ENCODE measurements around the gene REEP2.
"Not testable (repeated sequence)": the region's sequence is repeated elsewhere in the genome, so short reads cannot be mapped to it uniquely, and the experiment has no call there.

The REEP2 gene, protein sequence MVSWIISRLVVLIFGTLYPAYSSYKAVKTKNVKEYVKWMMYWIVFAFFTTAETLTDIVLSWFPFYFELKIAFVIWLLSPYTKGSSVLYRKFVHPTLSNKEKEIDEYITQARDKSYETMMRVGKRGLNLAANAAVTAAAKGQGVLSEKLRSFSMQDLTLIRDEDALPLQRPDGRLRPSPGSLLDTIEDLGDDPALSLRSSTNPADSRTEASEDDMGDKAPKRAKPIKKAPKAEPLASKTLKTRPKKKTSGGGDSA

DNA sequence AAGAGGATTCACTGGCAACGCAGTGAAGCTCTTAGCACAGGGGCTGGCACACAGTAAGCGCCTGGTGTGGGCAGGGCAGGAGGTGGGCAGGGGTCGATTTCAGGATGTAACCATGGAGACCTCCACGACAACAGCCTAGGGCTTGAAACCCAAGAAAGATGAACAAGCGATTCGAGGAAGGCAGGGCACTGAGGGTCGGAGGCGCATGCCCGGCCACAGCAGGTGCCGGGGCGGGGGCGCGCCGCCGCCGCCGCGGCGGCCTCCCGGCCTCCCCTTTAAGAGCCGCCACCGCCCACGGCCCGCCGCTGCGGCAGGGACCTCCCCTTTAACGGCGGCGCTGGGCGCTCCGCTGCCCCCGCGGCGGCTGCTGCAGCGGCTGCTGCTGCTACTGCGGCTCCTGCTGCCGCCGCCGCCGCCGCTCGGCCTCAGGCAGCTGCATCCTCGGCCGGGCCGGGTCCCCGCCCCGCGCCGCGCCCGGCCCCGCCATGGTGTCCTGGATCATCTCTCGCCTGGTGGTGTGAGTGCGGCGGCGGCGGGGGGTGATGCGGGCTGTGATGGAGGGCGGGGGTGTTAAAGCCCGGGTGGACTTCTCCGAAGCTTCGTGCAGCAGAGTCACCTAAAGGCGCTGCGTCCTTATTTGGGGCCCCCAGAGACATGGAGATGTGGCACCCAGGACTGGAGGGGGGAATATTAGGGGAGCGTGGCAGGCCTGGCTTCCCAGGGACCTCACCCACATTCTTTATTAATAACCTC lies at the start of gene REEP2:
Gene REEP2, plus strand, starts transcription at position 334 of the 753 bp plus-strand sequence. Its CDS starts 152 bp downstream, at position 486.
- peak; percentile 57 for DNase-seq

GRCh38 chr5:138389332-138389731 lies 49.5 kb upstream of the REEP2 start:
- no peak for DNase-seq

- not testable (repeated sequence) for DNase-seq
Measured at GRCh38 chr5:138389911-138390310, 48.9 kb upstream of the REEP2 start.

GRCh38 chr5:138391859-138392386 lies 46.9 kb upstream of the REEP2 start:
- no peak for DNase-seq

- DNase-seq = no peak
Measured at GRCh38 chr5:138402640-138403039, 36.2 kb upstream of the REEP2 start.

GRCh38 chr5:138408023-138408422 lies 30.8 kb upstream of the REEP2 start:
- no peak for DNase-seq

DNA sequence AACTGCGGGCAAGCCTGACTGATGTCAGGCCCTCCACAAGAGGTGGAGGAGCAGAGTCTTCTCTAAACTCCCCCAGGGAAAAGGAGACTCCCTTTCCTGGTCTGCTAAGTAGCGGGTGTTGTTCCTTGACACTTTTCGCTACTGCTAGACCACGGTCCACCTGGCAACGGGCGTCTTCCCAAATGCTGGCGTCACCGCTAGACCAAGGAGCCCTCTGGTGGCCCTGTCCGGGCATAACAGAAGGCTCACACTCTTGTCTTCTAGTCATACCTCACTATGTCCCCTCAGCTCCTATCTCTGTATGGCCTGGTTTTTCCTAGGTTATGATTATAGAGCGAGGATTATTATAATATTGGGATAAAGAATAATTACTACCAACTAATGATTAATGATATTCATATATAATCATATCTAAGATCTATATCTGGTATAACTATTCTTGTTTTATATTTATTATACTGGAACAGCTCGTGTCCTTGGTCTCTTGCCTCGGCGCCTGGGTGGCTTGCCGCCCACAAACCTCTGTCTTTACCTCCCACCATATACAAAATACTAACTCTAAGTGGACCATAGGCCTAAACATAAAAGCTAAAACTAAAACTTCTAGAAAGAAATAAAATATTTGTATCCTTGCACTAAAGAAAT lies 27.7 kb upstream of the REEP2 start:
- DNase-seq = peak; percentile 20

DNA sequence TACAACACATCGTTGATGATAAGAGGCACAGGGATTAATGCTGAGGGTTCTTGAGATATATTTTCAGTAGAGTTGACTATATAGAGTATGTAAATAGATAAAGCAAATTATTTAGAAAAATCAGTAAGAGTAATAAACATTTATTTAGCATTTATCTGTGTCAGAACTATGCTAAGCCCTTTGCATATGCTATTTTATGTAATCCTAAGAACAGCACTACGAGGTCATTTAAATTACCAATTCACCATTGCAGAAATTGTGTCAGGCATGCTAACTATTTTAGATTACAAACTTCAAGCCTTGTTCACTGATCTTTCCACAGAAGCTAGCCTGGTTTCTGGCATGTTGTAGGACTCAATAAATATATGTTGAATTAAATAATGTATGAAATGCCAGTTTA lies 20.4 kb upstream of the REEP2 start:
- no peak for DNase-seq

DNA sequence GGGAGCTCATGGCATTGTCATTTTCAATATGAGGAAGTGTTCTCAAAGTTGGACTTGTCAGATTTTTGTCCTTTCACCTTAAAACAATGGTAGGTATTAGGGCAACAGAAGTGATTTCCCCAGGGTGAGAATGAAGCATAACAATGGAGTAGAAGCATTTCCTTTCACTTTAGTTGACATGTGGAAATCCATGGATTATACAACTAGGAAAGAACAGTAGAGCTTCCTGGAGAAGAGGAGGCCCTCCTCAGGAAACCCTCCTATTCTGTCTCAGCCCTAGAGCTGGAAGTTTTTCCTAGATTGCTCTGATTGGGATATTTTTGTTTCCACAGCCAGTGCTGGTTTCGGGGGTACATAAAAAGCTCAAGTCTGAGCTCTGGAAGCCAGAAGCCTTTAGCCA lies 13.8 kb upstream of the REEP2 start:
- DNase-seq = no peak

GRCh38 chr5:138435943-138436342 lies 2.9 kb upstream of the REEP2 start:
- no peak for DNase-seq

DNA sequence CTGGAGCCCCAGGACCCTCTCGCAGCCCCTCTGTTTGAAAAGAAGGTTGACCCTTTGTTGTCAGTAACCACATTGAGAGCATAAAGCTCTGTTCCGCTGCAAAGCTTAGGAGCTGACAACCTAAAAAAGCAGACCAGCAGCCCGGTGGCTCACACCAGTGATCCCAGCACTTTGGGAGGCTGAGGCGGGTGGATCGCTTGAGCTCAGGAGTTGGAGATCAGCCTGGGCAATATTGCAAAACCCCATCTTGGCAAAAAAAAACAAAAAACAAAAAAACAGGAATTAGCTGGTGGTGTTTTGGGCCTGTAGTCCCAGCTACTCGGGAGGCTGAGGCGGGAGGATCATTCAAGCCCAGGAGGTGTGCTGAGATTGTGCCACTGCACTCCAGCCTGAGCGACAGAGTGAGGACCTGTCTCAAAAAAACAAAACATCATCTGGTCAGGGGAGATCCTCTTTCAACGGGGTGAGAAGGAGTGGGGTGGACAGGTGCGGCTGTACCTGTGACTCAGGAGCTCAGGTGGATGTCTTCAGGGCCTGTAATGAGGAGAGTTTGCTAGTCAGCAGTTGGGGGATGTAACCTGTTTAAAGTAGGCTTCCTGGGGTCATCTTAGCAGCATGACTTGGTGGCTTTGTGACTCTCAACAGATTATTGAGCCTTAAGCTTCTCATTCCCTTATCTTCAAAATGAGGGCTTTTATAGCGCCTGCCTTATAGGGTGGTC lies 694 bp upstream of the REEP2 start:
- no peak for DNase-seq

DNA sequence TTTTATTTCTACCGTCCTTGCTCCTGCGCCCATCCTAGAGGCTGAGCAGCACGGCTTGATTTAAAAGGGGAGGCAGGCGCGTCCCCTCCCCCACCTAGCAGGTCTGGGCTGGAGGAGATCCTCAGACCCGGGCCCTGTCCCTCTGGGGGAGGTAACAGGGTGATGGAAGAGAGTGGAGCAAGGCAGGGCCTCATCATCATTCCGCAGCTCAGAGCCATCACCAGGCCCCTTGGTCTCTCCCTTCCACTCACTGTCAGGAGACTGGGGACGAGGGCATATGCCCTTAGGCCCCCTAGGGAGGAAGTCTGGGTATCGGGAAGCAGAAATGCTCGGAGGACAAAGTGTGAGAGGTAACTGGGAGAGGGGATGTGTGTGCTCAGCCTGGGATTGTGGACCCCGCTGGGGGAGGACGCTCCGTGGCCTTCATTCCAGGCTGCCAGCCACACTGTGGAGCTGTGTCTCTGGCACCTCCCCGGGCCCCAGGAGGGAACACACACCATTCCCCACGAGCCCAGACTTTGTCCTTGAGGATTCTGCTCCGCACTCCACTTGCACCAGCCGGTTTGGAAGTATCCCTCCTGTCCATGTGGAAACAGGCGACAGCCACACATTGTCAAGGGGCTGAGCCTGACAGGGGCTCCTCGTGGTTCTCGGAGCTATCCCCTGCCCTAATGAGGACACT lies 761 bp downstream of the REEP2 start:
- DNase-seq = no peak

DNA sequence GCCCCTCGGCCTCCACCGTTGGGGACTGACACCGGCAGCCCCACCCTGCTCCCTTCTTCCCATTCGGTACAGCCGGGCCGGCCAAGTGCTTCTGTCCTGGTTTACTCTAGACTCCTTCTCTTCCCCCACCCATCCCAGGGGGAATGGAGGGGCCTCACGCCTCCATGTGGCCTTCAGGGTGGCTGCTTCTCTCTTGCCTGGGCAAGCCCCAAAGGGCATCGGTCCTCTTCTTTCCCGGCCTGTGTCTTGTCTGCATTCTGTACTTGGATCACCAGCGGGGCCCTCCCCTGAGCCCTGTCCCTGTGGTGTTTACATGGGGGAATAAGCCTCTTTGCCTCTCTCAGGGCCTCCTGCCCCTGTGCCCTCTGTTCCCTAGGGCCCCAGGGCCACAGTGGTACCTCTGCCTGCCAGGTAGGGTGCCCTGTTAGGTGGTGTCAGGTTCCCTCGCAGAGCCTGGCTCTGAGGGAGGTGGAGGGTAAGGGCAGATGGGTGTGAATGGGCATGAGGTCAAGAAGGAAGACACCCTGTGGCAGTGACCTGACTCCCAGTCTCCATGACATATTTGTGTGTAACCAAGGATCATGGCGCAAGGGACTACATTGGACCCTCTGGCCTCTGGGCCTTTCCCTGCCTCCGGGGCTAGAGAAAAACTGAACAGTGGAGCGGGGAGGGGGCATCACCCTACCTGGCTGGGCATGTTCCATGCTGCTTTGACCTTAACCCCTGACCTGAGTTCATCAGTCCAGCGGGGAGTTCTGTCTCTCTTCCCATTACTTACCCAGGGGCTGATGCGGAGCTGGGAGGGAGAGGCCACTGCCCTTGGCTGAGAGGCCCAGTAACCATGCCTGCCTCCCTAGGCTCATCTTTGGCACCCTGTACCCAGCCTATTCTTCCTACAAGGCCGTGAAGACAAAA lies 1.6 kb downstream of the REEP2 start:
- DNase-seq = no peak

GRCh38 chr5:138441221-138441620 lies 2.4 kb downstream of the REEP2 start:
- no peak for DNase-seq

DNA sequence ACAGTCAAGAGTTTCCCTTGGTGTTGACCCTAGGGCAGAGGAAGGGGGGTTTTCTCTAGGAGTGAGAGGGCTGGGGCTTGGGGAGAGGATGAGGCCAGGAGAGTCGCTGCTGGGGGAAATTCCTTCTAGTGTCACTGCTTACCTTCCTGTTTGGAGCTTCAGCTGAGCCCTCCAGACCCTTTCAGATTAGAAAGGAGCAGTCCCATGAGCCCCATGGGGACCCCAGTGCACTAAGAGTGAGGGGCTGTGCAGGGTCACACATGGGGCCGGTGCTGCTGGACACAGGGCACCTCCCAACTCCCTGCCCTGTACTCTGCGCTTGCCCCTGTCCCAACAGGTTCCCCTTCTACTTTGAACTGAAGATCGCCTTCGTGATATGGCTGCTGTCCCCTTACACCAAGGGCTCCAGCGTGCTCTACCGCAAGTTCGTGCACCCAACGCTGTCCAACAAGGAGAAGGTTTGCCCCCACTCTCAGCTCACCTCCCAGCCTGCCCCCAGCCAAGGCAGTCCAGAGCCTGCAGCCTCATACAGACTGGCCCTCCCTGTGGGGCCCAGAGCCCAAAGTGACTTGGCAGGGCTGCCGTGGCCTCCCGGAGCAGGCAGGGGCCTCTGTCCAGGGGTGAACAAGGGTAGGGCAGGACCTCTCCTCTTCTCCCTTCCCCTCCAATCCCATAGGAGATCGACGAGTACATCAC lies 5.4 kb downstream of the REEP2 start:
- no peak for DNase-seq

DNA sequence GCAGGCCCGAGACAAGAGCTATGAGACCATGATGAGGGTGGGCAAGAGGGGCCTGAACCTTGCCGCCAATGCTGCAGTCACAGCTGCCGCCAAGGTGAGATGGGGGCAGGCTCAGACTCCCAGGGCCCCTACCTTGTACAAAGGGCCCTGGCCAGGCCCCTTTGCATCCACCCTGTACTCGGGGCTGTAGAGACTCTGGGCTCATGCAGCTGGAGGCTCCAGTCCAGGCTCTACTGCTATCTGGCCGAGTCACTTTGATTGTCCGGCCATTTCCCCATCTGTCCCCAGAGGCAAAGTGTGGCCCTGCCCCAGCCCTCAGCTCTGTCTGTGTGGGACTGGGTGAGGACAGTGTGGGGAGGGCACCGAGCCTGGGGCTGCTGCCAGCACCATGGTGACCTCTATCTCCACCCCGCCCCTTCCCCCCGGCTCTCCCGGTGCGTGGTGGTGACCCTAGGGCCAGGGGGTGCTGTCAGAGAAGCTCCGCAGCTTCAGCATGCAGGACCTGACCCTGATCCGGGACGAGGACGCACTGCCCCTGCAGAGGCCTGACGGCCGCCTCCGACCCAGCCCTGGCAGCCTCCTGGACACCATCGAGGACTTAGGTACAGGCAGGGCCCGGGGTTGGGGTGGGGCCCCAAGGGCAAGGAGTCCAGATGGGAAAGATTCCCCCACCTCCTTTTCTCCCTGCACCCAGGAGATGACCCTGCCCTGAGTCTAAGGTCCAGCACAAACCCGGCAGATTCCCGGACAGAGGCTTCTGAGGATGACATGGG lies 6.1 kb downstream of the REEP2 start:
- DNase-seq = no peak

DNA sequence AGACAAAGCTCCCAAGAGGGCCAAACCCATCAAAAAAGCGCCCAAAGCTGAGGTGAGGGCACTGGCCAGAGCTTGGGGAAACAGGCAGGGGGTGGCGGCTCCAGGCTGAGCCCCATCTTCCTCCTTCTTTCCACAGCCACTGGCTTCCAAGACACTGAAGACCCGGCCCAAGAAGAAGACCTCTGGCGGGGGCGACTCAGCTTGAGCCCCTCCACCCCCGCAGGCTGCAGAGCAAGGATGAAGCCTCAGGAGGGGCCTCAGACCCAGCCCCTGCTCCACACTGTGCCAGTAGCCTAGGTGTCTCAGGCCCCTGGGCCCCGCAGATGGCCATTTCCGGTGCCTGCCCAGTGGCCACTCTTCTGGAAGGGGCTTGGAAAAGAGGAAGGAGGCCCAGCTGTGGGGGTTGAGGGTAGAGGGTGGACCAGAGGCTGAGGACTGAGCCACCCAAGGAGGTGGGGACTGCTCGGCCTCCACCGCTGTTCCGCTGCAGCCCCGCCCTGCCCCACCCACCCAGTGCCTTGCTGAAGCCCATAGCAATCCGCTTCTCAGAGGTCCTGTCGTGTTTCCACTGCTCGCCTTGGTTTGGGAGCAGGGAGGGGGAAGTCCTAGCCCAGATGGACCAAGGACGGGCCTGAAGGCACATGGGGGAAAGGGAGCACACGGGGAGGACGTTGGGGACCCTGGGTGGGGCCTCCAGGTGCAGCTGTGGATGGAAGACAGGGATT lies 6.9 kb downstream of the REEP2 start:
- no peak for DNase-seq

GRCh38 chr5:138448070-138448469 lies 9.2 kb downstream of the REEP2 start:
- DNase-seq = no peak
